GM12872 (cell line): ENCODE data around the gene MEFV.
A peak's percentile ranks its signal among the peaks of the same experiment; 100 is the strongest.

Source experiments
- CTCF ChIP-seq: IDR thresholded peaks from 3 replicates; pipeline ENCODE4 v1.5.1; 2011; ENCODE audit warnings: low read depth, mild to moderate bottlenecking, low read length, moderate library complexity; ENCODE audit not compliant: insufficient read depth

Gene MEFV

GRCh38 chr16:3256146-3256865 lies at the start of gene MEFV:
Gene MEFV (minus strand): TSS chr16:3256633. CDS start chr16:3256587, 46 bp downstream.
- TF ChIP-seq CTCF = no peak

- TF ChIP-seq CTCF = no peak
These were observed 49.6 kb upstream of the MEFV start for GRCh38 chr16:3306078-3306477.

DNA sequence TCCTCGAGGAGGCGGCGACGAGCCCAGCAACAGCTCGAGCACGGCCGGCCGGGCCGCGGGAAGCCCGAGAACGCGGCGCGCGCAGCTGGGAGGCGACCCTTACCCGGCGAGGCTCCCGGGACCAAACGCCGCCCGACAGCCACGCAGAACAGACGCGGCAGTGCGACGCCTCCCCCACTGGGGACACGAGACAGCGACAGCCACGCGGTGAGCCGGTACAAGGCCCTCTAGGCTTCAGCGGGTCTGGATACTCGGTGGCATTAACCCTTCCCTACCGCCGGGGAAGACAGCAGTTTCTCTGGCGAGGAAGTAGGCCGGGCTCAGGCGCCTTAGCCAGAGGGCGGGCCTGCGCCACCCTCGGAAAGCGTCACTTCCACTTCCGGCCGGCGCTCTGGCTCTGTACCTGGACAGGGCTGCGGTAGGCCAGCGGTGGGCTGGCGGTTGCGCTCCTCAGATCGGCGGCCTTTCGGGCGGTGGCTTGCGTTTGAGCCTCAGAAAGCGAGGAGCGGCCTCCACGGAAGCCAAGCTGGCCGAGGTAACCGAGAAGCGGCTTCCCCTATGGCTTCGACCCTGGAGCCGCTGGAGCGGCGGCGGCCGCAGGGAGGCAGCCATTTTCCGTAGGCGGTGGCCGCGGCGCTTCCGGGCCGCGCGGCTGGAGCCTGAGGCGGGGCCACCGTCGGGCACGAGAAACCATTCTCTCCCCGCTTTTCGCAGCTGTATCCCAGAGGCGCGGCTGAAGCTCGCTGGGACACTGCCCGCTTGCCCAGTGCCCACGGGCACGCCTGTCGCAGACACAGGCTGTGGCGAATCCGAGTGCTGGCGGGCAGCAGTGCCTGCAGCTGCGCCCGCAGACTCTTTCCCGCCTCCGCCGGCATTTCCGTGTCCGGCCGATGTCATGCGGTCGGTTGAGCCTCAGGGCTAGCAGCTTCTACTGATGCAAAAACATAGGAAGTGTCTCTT lies 49.0 kb upstream of the MEFV start, which contains the start of the genes TIGD7 and ZNF75A:
Gene TIGD7, minus strand, starts transcription at position 322 of the 960 bp plus-strand sequence. CDS start 4,816 bp downstream, outside the sequence.
Gene ZNF75A, plus strand, starts transcription at position 389 of the 960 bp plus-strand sequence. CDS start 2,932 bp downstream, outside the sequence.
- TF ChIP-seq CTCF = 0 out of 3 replicates have a peak, but pooled peaks have one; percentile 6

GRCh38 chr16:3304370-3304769 lies 47.9 kb upstream of the MEFV start:
- no peak for TF ChIP-seq CTCF

DNA sequence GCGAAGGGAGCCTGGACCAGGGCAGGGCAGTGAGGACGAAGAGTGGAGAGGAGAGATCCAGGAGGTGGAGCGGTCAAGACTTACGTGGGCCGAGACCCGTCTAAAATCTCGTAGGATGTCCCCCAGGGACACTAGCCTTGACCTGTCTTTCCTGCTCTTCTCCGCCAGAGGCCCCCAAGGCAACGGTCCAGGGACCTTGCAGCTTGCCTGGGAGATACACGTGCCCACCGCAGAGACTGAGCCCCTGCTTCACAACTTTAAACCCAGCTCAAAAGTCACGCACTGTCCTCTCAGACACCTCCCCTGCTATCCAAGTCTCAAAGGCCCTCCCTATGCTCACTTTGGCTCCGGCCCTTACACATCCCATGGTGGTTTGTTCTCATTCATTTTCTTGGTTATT lies 39.4 kb upstream of the MEFV start:
- TF ChIP-seq CTCF = no peak

DNA sequence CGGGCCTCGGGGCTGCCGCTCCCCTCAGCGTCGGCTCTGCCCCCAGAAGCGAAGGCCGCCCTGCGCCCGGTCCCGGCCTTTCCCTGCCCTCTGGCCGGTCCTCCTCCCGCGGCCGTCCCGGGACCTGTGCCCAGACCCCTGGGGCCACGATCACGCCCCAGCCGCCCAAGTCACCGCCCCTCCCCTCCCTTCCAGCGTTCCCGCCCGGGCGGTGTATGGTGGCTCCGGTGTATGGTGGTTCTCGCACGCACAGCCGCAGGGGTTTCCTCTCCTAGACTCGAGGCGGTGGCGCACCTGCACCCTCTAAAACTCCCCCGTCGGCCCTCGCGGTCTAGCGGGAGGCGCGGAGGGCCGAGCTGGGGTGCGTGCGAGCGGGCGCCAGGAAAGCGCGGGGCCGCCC lies 38.8 kb upstream of the MEFV start:
- no peak for TF ChIP-seq CTCF

DNA sequence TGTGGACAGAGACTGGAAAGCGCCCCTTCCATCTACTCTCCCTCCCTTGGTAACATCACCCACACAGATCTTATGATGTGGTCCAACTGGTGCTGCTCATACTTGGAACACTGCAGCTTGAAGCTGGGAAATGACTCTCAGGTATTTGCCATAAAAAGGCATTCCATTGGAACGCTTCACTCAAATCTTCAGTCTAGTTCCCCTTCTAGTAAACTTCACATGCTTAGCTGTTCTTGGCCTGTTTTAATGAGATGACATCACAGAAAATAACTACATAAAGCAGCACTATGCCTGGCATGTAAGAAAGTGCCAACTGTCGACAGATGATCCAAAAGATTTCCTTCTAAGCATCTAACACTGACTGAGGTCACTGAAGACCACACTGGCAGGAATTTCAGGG lies 36.2 kb upstream of the MEFV start:
- no peak for TF ChIP-seq CTCF
